ENCODE data around the gene ITGA3.

ITGA3 gene

GRCh38 chr17:50071692-50072091 is 15.8 kb downstream of the ITGA3 start:
- DNase-seq (ENCODE audit: low spot score), result no peak

GRCh38 chr17:50072130-50072529 is 16.2 kb downstream of the ITGA3 start:
- no peak for DNase-seq (ENCODE audit: low spot score)

- no peak for DNase-seq (ENCODE audit: low spot score)
Measured at GRCh38 chr17:50072925-50073324, 17.0 kb downstream of the ITGA3 start.

- no peak for DNase-seq (ENCODE audit: low spot score)
Measured at GRCh38 chr17:50074227-50074626, 18.3 kb downstream of the ITGA3 start.

GRCh38 chr17:50075446-50076032 is 19.6 kb downstream of the ITGA3 start:
- no peak for DNase-seq (ENCODE audit: low spot score)

- DNase-seq (ENCODE audit: low spot score), result no peak
Measured at GRCh38 chr17:50076221-50076590, 20.3 kb downstream of the ITGA3 start.

GRCh38 chr17:50076591-50077235 is 20.8 kb downstream of the ITGA3 start:
- no peak for DNase-seq (ENCODE audit: low spot score)

- DNase-seq (ENCODE audit: low spot score), result no peak
Measured at GRCh38 chr17:50078430-50078829, 22.5 kb downstream of the ITGA3 start.

- peak; percentile 53 for DNase-seq (ENCODE audit: low spot score)
Measured at GRCh38 chr17:50079334-50080095, 23.6 kb downstream of the ITGA3 start.

GRCh38 chr17:50080096-50080480 is 24.2 kb downstream of the ITGA3 start:
- no peak for DNase-seq (ENCODE audit: low spot score)

- DNase-seq (ENCODE audit: low spot score), result no peak
Measured at GRCh38 chr17:50080827-50081226, 24.9 kb downstream of the ITGA3 start.

GRCh38 chr17:50081757-50082156 is 25.8 kb downstream of the ITGA3 start:
- no peak for DNase-seq (ENCODE audit: low spot score)

GRCh38 chr17:50087246-50087911 is 31.5 kb downstream of the ITGA3 start:
- DNase-seq (ENCODE audit: low spot score), result peak; percentile 70

GRCh38 chr17:50087912-50088405 is 32.0 kb downstream of the ITGA3 start:
- no peak for DNase-seq (ENCODE audit: low spot score)

- no peak for DNase-seq (ENCODE audit: low spot score)
Measured at GRCh38 chr17:50088952-50089825, 33.3 kb downstream of the ITGA3 start.

- no peak for DNase-seq (ENCODE audit: low spot score)
Measured at GRCh38 chr17:50090071-50090470, 34.2 kb downstream of the ITGA3 start.

- no peak for DNase-seq (ENCODE audit: low spot score)
Measured at GRCh38 chr17:50090971-50091917, 35.3 kb downstream of the ITGA3 start.

GRCh38 chr17:50091918-50092285 is 36.0 kb downstream of the ITGA3 start:
- no peak for DNase-seq (ENCODE audit: low spot score)

- no peak for DNase-seq (ENCODE audit: low spot score)
Measured at GRCh38 chr17:50093246-50093645, 37.3 kb downstream of the ITGA3 start.

GRCh38 chr17:50093807-50094206 is 37.9 kb downstream of the ITGA3 start:
- no peak for DNase-seq (ENCODE audit: low spot score)

Data from SW480 (cell line).